Midbrain (tissue), 1 donor: ENCODE data around the gene CFAP97.
A peak's percentile ranks its signal among the peaks of the same experiment; 100 is the strongest.
"Not testable (repeated sequence)": the region's sequence is repeated elsewhere in the genome, so short reads cannot be mapped to it uniquely, and the experiment has no call there.

Experiments
- DNase-seq: peaks from one replicate; lab custom pipeline; 2025; lab: John Stamatoyannopoulos, UW

The CFAP97 gene

GRCh38 chr4:185222598-185222997, 18.8 kb upstream of the CFAP97 start:
- no peak for DNase-seq

- no peak for DNase-seq
Measured at GRCh38 chr4:185221912-185222311, 18.1 kb upstream of the CFAP97 start.

GRCh38 chr4:185221491-185221890, 17.7 kb upstream of the CFAP97 start:
- no peak for DNase-seq

GRCh38 chr4:185219551-185220344, 15.9 kb upstream of the CFAP97 start:
- DNase-seq = peak; percentile 6

- DNase-seq = no peak
Measured at GRCh38 chr4:185218312-185218711, 14.5 kb upstream of the CFAP97 start.

- DNase-seq = no peak
Measured at GRCh38 chr4:185217408-185217975, 13.7 kb upstream of the CFAP97 start.

- no peak for DNase-seq
Measured at GRCh38 chr4:185215261-185215660, 11.5 kb upstream of the CFAP97 start.

- DNase-seq = no peak
Measured at GRCh38 chr4:185213877-185214276, 10.1 kb upstream of the CFAP97 start.

- DNase-seq = no peak
Measured at GRCh38 chr4:185212581-185212980, 8.8 kb upstream of the CFAP97 start.

- DNase-seq = no peak
Measured at GRCh38 chr4:185211641-185212040, 7.8 kb upstream of the CFAP97 start.

GRCh38 chr4:185211035-185211434, 7.2 kb upstream of the CFAP97 start:
- DNase-seq = no peak

GRCh38 chr4:185210102-185210981, 6.5 kb upstream of the CFAP97 start:
- peak; percentile 52 for DNase-seq

GRCh38 chr4:185209852-185210101, 6.0 kb upstream of the CFAP97 start:
- not testable (repeated sequence) for DNase-seq

- peak; percentile 89 for DNase-seq
Measured at GRCh38 chr4:185209031-185209851, 5.4 kb upstream of the CFAP97 start, which contains the start of gene SNX25. SNX25 (plus strand) TSS chr4:185209598; CDS start chr4:185209827, 229 bp downstream.

- DNase-seq = no peak
Measured at GRCh38 chr4:185207466-185207865, 3.7 kb upstream of the CFAP97 start.

GRCh38 chr4:185205697-185206342, 2.0 kb upstream of the CFAP97 start:
- DNase-seq = no peak

- DNase-seq = not testable (repeated sequence)
Measured at GRCh38 chr4:185205073-185205472, 1.3 kb upstream of the CFAP97 start.

- peak; percentile 27 for DNase-seq
Measured at GRCh38 chr4:185204238-185204910, 574 bp upstream of the CFAP97 start.

- DNase-seq = peak; percentile 25
Measured at GRCh38 chr4:185202984-185203485, 765 bp downstream of the CFAP97 start.
